Right lobe of liver (tissue), 6 donors: Measurements from ENCODE around the gene COX18. TPM values are rescaled to one million over a fixed set of nuclear protein-coding genes. Genes with fewer than 3 reads are reported as not detected.

Experiments used
- ATAC-seq, 4 donors: fragments of 200-7000 bp; cut with Tn5 transposase; one replicate each; pipeline ENCODE4 v1.9.1; 2020; ENCODE audit warnings: mild to moderate bottlenecking in 4 of 4, moderate library complexity in 4 of 4
- DNase-seq, 3 donors: peaks; one replicate each; pipeline ENCODE4 v3.0.0-alpha.2; 2020
- H3K27ac ChIP-seq, 3 donors: fragments of 200-600 bp; one replicate each; pipeline ENCODE4 v1.8.0; 2022
- H3K27me3 ChIP-seq, 2 donors: fragments of 200-600 bp; one replicate each; pipeline ENCODE4 v1.8.0; 2022
- H3K36me3 ChIP-seq, 4 donors: fragments of 200-600 bp; sonication (generic) in 1 of 4; one replicate each; pipeline versions ENCODE4 v1.5.1 to v1.8.0; 2017 to 2022; ENCODE audit warnings: control low read depth in 1 of 4
- H3K4me1 ChIP-seq, 4 donors: fragments of 200-600 bp; sonication (generic) in 1 of 4; one replicate each; pipeline versions ENCODE4 v1.5.1 to v1.8.0; 2017 to 2022; ENCODE audit warnings: control low read depth in 1 of 4
- H3K4me3 ChIP-seq, 3 donors: fragments of 200-600 bp; one replicate each; pipeline ENCODE4 v1.8.0; 2022
- H3K9me3 ChIP-seq, 4 donors: fragments of 200-600 bp; sonication (generic) in 1 of 4; one replicate each; pipeline versions ENCODE4 v1.5.1 to v1.8.0; 2017 to 2022; ENCODE audit warnings: control low read depth in 1 of 4
- POLR2A ChIP-seq: fragments of 450-650 bp; IDR thresholded peaks from one replicate; pipeline ENCODE4 v1.6.1; 2017; ENCODE audit warnings: antibody characterized with exemption, mild to moderate bottlenecking
- WGBS: methylation state at CpG from one replicate; pipeline ENCODE4 v1.1.6; 2018; ENCODE audit warnings: low coverage, low lambda C conversion rate; ENCODE audit not compliant: insufficient coverage; ENCODE audit errors: missing lambda C conversion rate; 5-methylcytosine and 5-hydroxymethylcytosine counted together
- intact Hi-C, 2 donors: fragments of 100-400 bp; cut with DNase I; formaldehyde crosslinking; loops; one replicate each; pipeline versions ENCODE4 v1.11.2 to v1.14.1; 2022
- total RNA-seq, 6 experiments: library from RNA; depleted of rRNA in 2 of 6; stranded (reverse); fragments of >200 nt in 2 of 6; fragmentation: NEBNext Ultra II Directional in 3 of 6; extraction: Animal tissue kit (Norgen Biotek cat#: 25700) in 3 of 6; gene quantifications; one replicate each; pipeline versions ENCODE4 v1.1.0 to v1.2.4, GENCODE V29; 2016 to 2023
- TF ChIP-seq, protein P1 (sequence below), 4 donors: fragments of 200-600 bp in 3 of 4; fragments of 450-650 bp in 1 of 4; IDR thresholded peaks; one replicate each; pipeline versions ENCODE4 v1.5.1 to v1.8.0; 2016 to 2022; ENCODE audit warnings: antibody characterized with exemption in 4 of 4, mild to moderate bottlenecking in 2 of 4
- donor health status: DM: no; HTN: yes; CAD: no.
- donor health status: DM: no; HTN: no; CAD: no.
- donor health status: DM: no; HTN: no; CAD: no.
- donor health status: DM: no; HTN: yes; CAD: no.
- donor health status: DM: no; HTN: yes; CAD: no.

The COX18 gene
- total RNA-seq, 6 experiments from 2014 or later: 12.4 to 28.9 (median 17.0) TPM

DNA sequence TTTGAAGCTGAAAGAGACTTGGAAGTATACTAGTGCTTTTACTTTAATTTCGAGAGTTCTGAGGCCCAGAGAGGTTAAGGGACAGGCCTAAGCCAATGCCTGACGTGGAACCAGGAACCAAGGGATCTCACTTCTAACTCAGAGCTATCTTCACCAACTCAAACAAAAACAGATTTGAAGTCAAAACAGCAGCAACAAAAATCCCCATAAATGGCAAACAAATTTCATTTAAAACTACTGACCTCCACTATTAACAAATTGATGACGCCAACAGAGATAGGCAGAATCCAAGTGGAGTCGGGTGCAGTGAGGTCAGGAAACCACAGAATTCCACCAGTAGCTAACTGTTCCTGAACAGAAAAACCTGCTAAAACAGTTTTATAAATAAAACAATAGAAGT lies 5.0 kb downstream of the COX18 start:
- Histone ChIP-seq H3K4me1 (peaks cover 0 to 15% (median 0%) of the 10 kb centered on the region in 4 donors), H3K27me3 (no peaks in the 10 kb centered on the region), H3K36me3 (peaks cover 0 to 23% (median 3%) of the 10 kb centered on the region in 4 donors), H3K27ac (no peak overlapping the region), H3K9me3 (no peaks in the 10 kb centered on the region), H3K4me3 (no peak overlapping the region)
- DNase-seq (no peak), ATAC-seq (no peak)
- no peak for TF ChIP-seq POLR2A
- TF ChIP-seq, protein P1, sequence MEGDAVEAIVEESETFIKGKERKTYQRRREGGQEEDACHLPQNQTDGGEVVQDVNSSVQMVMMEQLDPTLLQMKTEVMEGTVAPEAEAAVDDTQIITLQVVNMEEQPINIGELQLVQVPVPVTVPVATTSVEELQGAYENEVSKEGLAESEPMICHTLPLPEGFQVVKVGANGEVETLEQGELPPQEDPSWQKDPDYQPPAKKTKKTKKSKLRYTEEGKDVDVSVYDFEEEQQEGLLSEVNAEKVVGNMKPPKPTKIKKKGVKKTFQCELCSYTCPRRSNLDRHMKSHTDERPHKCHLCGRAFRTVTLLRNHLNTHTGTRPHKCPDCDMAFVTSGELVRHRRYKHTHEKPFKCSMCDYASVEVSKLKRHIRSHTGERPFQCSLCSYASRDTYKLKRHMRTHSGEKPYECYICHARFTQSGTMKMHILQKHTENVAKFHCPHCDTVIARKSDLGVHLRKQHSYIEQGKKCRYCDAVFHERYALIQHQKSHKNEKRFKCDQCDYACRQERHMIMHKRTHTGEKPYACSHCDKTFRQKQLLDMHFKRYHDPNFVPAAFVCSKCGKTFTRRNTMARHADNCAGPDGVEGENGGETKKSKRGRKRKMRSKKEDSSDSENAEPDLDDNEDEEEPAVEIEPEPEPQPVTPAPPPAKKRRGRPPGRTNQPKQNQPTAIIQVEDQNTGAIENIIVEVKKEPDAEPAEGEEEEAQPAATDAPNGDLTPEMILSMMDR (IDR thresholded peaks at IDR 0.05): no peak
- WGBS: 76% methylated on average over 4 of the region's 4 CpGs
- intact Hi-C loops: no loop called here

DNA sequence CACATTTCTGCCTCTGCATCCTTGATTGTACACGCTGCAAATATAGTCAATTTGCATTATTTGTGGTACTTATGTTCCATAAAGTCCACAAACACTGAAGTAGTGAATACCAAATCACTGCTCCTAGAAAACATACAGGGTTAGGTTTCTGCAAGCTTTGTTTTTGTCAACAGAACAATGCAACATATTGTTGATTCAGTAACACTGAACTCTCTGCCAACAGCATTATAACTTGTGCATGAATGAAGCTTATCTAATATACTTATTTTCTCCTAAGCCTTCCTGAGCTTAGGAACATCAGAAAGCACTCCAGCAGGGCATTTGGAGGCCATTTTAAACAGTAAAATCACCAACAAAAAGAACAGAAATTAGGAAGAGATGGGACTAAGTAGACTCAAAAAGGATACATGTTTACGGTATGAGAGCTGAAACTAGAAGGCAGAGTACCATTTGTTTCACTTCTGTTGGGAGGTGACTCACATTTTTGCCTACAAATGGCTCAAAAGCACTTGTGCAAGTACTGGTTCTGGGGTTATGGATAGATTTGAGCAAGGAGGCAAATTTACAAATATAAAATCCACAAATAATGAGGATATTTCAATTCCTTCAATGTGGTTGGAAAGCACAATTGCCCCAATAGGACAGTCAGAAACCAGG lies 14.1 kb downstream of the COX18 start:
- intact Hi-C loops: no loop called here
- Histone ChIP-seq H3K36me3 (peaks cover 0 to 41% (median 13%) of the 10 kb centered on the region in 4 donors), H3K4me1 (no peaks in the 10 kb centered on the region), H3K27ac (no peak overlapping the region), H3K4me3 (no peak overlapping the region), H3K9me3 (no peaks in the 10 kb centered on the region), H3K27me3 (no peaks in the 10 kb centered on the region)
- ATAC-seq (no peak), DNase-seq (no peak)
- TF ChIP-seq, protein P1 (IDR thresholded peaks at IDR 0.05): no peak
- TF ChIP-seq POLR2A: no peak
- WGBS: 69% methylated on average over 2 of the region's 2 CpGs

DNA sequence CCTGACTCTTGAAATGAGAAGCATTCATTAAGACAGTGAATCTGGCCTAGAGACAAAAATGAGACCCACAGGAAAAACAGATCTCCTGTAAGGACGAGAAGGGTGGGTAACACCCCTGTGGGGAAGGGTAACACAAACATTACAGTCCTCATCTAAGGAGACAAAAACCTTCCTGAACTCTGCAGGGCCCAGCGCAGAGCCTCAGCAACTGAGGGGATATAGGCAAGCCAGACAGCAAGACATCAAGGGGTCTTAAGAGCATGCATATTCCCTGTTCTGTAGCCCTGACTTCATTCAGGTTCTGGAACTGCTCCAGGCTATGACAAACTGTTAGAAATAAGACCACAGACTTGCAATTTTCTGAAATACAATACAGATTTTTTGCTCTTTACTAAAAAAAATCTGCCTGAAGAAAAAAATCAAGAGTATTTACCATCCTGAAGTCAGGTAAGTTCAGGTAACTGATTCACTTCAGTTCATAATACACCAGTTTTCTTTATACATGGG lies 15.5 kb downstream of the COX18 start:
- Histone ChIP-seq H3K9me3 (no peaks in the 10 kb centered on the region), H3K27me3 (no peaks in the 10 kb centered on the region), H3K4me1 (no peaks in the 10 kb centered on the region), H3K4me3 (no peak overlapping the region), H3K27ac (no peak overlapping the region), H3K36me3 (peaks cover 0 to 30% (median 13%) of the 10 kb centered on the region in 4 donors)
- DNase-seq: no peak
- TF ChIP-seq, protein P1 (IDR thresholded peaks at IDR 0.05): no peak
- TF ChIP-seq POLR2A: no peak
- 67% methylated on average over 1 of the region's 2 CpGs for WGBS
- intact Hi-C loops: no loop called here
- no peak for ATAC-seq

DNA sequence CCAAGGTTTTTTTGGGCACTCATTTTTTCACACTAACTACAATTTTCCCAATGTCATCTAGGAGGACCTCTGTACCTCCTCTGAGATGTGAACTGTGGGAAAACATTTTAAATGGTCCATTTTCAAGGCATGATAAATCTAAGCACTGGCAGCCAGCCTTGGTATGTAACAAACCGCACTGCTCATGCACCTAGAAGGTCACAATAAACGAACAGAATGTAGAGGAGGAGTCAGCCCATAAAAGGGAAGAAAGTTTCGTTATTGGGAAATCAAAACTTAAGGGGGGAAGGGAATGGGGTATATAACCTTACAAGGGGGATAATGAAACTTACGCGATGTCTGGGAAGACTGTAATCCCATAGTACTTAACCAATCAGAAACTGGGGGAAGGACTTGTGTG lies 16.4 kb downstream of the COX18 start:
- no peak for TF ChIP-seq POLR2A
- TF ChIP-seq, protein P1 (IDR thresholded peaks at IDR 0.05): no peak
- H3K4me3 ChIP-seq: no peak overlapping the region
- no peak for ATAC-seq
- intact Hi-C loops: no loop called here
- H3K27ac ChIP-seq: no peak overlapping the region
- 78% methylated on average over 4 of the region's 5 CpGs for WGBS
- peaks cover 0 to 22% (median 10%) of the 10 kb centered on the region in 4 donors for H3K36me3 ChIP-seq
- H3K27me3 ChIP-seq: no peaks in the 10 kb centered on the region
- no peaks in the 10 kb centered on the region for H3K4me1 ChIP-seq
- DNase-seq: no peak
- H3K9me3 ChIP-seq: no peaks in the 10 kb centered on the region
